Right lobe of liver (tissue), 6 donors: ENCODE measurements around the gene FOXP1. TPM values are rescaled to one million over a fixed set of nuclear protein-coding genes. Genes with fewer than 3 reads are reported as not detected.
A peak's percentile ranks its signal among the peaks of the same experiment; 100 is the strongest.

ENCODE experiments used
- ATAC-seq, 4 donors: fragments of 200-7000 bp; cut with Tn5 transposase; one replicate each; pipeline ENCODE4 v1.9.1; 2020; ENCODE audit warnings: mild to moderate bottlenecking in 4 of 4, moderate library complexity in 4 of 4
- DNase-seq, 3 donors: peaks; one replicate each; pipeline ENCODE4 v3.0.0-alpha.2; 2020
- H3K27ac ChIP-seq, 3 donors: fragments of 200-600 bp; one replicate each; pipeline ENCODE4 v1.8.0; 2022
- H3K27me3 ChIP-seq, 2 donors: fragments of 200-600 bp; one replicate each; pipeline ENCODE4 v1.8.0; 2022
- H3K36me3 ChIP-seq, 4 donors: fragments of 200-600 bp; sonication (generic) in 1 of 4; one replicate each; pipeline versions ENCODE4 v1.5.1 to v1.8.0; 2017 to 2022; ENCODE audit warnings: control low read depth in 1 of 4
- H3K4me1 ChIP-seq, 4 donors: fragments of 200-600 bp; sonication (generic) in 1 of 4; one replicate each; pipeline versions ENCODE4 v1.5.1 to v1.8.0; 2017 to 2022; ENCODE audit warnings: control low read depth in 1 of 4
- H3K4me3 ChIP-seq, 3 donors: fragments of 200-600 bp; one replicate each; pipeline ENCODE4 v1.8.0; 2022
- H3K9me3 ChIP-seq, 4 donors: fragments of 200-600 bp; sonication (generic) in 1 of 4; one replicate each; pipeline versions ENCODE4 v1.5.1 to v1.8.0; 2017 to 2022; ENCODE audit warnings: control low read depth in 1 of 4
- POLR2A ChIP-seq: fragments of 450-650 bp; IDR thresholded peaks from one replicate; pipeline ENCODE4 v1.6.1; 2017; ENCODE audit warnings: antibody characterized with exemption, mild to moderate bottlenecking
- WGBS: methylation state at CpG from one replicate; pipeline ENCODE4 v1.1.6; 2018; ENCODE audit warnings: low coverage, low lambda C conversion rate; ENCODE audit not compliant: insufficient coverage; ENCODE audit errors: missing lambda C conversion rate; 5-methylcytosine and 5-hydroxymethylcytosine counted together
- intact Hi-C, 2 donors: fragments of 100-400 bp; cut with DNase I; formaldehyde crosslinking; loops; one replicate each; pipeline versions ENCODE4 v1.11.2 to v1.14.1; 2022
- total RNA-seq, 6 experiments: library from RNA; depleted of rRNA in 2 of 6; stranded (reverse); fragments of >200 nt in 2 of 6; fragmentation: NEBNext Ultra II Directional in 3 of 6; extraction: Animal tissue kit (Norgen Biotek cat#: 25700) in 3 of 6; gene quantifications; one replicate each; pipeline versions ENCODE4 v1.1.0 to v1.2.4, GENCODE V29; 2016 to 2023
- TF ChIP-seq, protein P1 (sequence below), 4 donors: fragments of 200-600 bp in 3 of 4; fragments of 450-650 bp in 1 of 4; IDR thresholded peaks; one replicate each; pipeline versions ENCODE4 v1.5.1 to v1.8.0; 2016 to 2022; ENCODE audit warnings: antibody characterized with exemption in 4 of 4, mild to moderate bottlenecking in 2 of 4
- donor health status: DM: no; HTN: yes; CAD: no.
- donor health status: DM: no; HTN: no; CAD: no.
- donor health status: DM: no; HTN: no; CAD: no.
- donor health status: DM: no; HTN: yes; CAD: no.
- donor health status: DM: no; HTN: yes; CAD: no.

The FOXP1 gene
- total RNA-seq, 6 experiments from 2014 or later: 26.7 to 47.7 (median 35.2) TPM

DNA sequence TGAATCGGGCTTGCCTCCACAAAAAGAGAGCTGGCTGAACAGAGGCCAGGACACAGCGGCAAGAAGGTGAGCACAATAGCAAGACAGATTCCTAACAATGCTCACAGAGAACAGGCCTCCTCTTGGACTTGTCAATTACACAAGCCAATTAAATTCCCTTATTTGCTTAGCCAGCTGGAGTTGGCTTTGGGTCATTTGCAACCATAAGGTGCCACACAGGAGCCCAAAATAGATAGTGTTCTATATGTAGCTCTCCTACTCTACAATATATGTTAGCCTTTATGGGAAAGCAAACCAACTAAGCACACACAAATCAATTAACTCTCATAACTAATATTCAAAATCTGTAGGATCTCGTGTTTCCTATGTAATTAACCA is 335.6 kb downstream of the FOXP1 start:
- H3K4me1 ChIP-seq: peaks cover 0 to 32% (median 13%) of the 10 kb centered on the region in 4 donors
- no peaks in the 10 kb centered on the region for H3K27me3 ChIP-seq
- WGBS: 94% methylated on average over 2 of the region's 3 CpGs
- no peaks in the 10 kb centered on the region for H3K36me3 ChIP-seq
- H3K27ac ChIP-seq: no peak overlapping the region
- ATAC-seq (no peak), DNase-seq (no peak)
- intact Hi-C loops: no loop called here
- H3K4me3 ChIP-seq: no peak overlapping the region
- no peaks in the 10 kb centered on the region for H3K9me3 ChIP-seq
- TF ChIP-seq, protein P1, sequence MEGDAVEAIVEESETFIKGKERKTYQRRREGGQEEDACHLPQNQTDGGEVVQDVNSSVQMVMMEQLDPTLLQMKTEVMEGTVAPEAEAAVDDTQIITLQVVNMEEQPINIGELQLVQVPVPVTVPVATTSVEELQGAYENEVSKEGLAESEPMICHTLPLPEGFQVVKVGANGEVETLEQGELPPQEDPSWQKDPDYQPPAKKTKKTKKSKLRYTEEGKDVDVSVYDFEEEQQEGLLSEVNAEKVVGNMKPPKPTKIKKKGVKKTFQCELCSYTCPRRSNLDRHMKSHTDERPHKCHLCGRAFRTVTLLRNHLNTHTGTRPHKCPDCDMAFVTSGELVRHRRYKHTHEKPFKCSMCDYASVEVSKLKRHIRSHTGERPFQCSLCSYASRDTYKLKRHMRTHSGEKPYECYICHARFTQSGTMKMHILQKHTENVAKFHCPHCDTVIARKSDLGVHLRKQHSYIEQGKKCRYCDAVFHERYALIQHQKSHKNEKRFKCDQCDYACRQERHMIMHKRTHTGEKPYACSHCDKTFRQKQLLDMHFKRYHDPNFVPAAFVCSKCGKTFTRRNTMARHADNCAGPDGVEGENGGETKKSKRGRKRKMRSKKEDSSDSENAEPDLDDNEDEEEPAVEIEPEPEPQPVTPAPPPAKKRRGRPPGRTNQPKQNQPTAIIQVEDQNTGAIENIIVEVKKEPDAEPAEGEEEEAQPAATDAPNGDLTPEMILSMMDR (IDR thresholded peaks at IDR 0.05): no peak
- no peak for TF ChIP-seq POLR2A

DNA sequence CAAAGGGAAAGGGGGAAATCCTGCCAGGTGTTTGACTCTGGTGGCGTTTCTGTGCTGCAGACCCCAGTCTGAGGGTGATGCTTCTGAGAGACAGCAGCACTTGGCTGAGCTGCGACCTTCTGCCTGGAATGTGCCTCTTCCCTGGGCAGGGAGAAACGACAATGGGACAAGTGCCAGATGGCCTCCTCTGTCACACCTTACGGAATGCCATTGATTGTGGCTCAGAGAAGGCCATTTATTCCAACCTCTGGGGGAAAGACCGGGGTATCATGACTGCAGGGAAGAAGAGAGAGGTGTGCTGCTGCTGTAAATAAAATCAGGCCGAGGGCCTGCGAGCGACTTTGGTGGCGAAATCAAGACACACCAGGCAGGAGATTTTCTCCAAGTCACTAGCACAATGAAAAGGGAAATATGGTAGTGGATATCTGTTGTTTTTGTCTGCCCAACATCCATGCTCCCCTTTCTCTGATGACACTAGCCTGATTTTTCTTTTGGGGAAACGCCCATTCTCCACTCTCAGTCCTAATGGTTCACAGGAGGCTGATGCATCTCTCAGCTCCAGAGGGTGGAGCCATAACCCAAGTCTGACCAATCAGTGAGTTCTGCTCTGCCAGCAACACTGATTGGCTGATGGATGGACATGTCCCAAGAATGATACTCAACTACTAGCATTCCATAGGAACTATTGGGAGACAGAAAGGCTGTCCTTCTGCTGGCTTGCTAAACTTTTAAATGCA is 336.1 kb downstream of the FOXP1 start:
- peak in 2 of 3 donors; percentile 54 to 55 for DNase-seq
- WGBS: 64% methylated on average over 9 of the region's 10 CpGs

DNA sequence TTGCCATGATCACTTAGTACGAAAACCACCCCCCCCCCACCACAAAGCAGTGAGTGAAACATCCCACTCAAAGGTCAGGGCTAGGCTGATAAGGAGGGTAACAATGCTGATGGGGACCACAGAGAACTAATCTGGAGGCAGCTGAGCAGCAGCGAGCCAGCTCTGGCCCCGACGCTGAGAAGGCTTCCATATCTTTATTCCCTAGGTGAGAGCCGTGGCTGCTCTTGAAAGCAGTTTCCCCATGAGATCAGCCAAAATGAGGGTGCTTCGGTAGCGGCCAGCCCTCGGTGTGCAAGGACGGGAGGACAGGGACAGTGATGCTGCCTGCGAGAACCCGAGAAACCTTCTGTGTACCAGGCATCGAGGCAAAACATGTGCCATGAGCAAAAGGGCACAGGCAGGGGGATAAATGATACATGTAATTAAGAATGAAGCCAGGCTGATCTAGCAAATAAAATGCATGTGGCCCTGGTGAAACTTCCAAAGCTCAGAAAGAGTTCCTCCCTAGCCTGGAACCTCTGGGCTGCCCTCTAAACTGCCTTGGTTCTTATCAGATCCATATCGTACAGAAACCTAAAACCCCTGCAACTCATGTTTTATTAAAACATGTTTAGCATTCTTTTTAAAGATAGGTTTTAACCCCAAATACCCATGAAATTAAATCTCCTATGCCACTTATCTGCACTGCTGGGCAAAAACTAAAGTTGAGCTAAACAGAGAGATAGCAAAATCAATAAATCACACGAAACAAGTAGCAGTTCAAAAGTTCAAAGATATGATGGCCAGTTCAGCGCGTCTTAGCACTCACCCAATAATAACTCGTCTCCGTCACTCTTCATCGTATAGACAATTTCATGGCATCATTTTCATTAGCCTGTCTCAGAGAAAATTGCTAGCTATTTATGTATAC is 337.3 kb downstream of the FOXP1 start:
- Histone ChIP-seq H3K4me3 (peak overlapping the region in 2 of 3 donors; percentile 0 to 13), H3K36me3 (no peaks in the 10 kb centered on the region), H3K27ac (peak overlapping the region in 2 of 3 donors; percentile 47 to 57), H3K27me3 (no peaks in the 10 kb centered on the region), H3K4me1 (peaks cover 0 to 32% (median 13%) of the 10 kb centered on the region in 4 donors), H3K9me3 (no peaks in the 10 kb centered on the region)
- WGBS: 20% methylated on average over 18 of the region's 19 CpGs
- intact Hi-C loops: no loop called here
- ATAC-seq (peak; percentile 67 to 77 (median 71)), DNase-seq (no peak)
- TF ChIP-seq, protein P1 (IDR thresholded peaks at IDR 0.05): no peak
- TF ChIP-seq POLR2A: no peak

More for the DNA sequence above, 336.1 kb downstream of the FOXP1 start:
- peaks cover 0 to 32% (median 13%) of the 10 kb centered on the region in 4 donors for H3K4me1 ChIP-seq
- ATAC-seq: peak; percentile 52 to 68 (median 62)
- H3K9me3 ChIP-seq: no peaks in the 10 kb centered on the region
- H3K27me3 ChIP-seq: no peaks in the 10 kb centered on the region
- no peak for TF ChIP-seq POLR2A
- TF ChIP-seq, protein P1 (IDR thresholded peaks at IDR 0.05): no peak
- H3K36me3 ChIP-seq: no peaks in the 10 kb centered on the region
- H3K4me3 ChIP-seq: no peak overlapping the region
- H3K27ac ChIP-seq: peak overlapping the region in 2 of 3 donors; percentile 47 to 57
- intact Hi-C loops: no loop called here

DNA sequence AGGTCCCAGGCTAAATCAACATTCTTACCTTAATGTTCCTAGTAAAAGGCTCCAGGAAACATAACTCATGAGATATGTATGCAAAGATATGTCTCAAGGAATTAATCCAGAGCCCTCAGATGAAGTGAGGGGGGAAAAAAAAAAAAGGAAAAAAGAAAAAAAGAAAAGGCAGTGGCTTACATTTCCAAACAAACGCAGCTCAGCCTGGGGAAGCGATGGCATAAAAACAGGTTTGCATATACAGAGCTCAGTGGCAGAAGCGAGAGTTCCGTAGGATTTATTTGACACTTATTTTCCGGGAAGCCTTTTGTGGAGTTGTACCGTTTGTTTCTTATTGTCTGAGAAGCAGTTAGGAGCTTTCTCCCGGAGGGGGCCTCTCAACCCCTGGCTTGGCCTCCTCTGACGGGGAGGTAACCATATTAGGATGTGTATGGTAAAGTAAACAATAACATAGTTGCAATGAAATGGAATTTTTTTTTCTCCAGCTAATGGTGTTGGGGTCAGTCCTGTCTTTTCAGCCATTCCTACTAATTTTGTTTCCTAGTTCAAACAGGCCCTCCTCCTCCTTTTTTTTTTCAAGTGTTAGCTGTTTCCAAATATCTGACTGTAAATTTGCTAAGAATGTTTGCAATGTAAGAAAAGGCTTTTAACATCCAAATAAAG is 338.6 kb downstream of the FOXP1 start:
- Histone ChIP-seq H3K4me3 (no peak overlapping the region), H3K9me3 (no peaks in the 10 kb centered on the region), H3K27ac (no peak overlapping the region), H3K36me3 (no peaks in the 10 kb centered on the region), H3K4me1 (peaks cover 0 to 32% (median 13%) of the 10 kb centered on the region in 4 donors), H3K27me3 (no peaks in the 10 kb centered on the region)
- WGBS: 51% methylated on average over 8 of the region's 8 CpGs
- intact Hi-C loops: no loop called here
- no peak for TF ChIP-seq POLR2A
- TF ChIP-seq, protein P1 (IDR thresholded peaks at IDR 0.05): no peak
- ATAC-seq (peak in 3 of 4 donors; percentile 10 to 20 (median 17)), DNase-seq (no peak)
